Activated B cell treated with CpG ODN at 0.5 μM for 24 hours (primary cell): Measurements from ENCODE around the gene CYP1A1. TPM values are rescaled to one million over a fixed set of nuclear protein-coding genes. Genes with fewer than 3 reads are reported as not detected.
"Not testable (repeated sequence)": the region's sequence is repeated elsewhere in the genome, so short reads cannot be mapped to it uniquely, and the experiment has no call there.

ENCODE experiments used
- ATAC-seq: fragments of 200-7000 bp; cut with Tn5 transposase; one replicate; pipeline ENCODE4 v1.10.0; 2021; ENCODE audit warnings: low read depth, mild to moderate bottlenecking, moderate library complexity
- CTCF ChIA-PET: fragments of 350-600 bp; sonication (Branson Sonifier 250); formaldehyde crosslinking; loops from one replicate; lab custom pipeline; 2021; ENCODE audit warnings: antibody characterized with exemption; lab: Charles Lee
- POLR2A ChIA-PET: fragments of 350-600 bp; sonication (Branson Sonifier 250); formaldehyde crosslinking; loops from one replicate; lab custom pipeline; 2021; ENCODE audit warnings: antibody characterized with exemption; lab: Charles Lee
- DNase-seq: peaks from one replicate; pipeline ENCODE4 v3.0.0; 2022
- H3K27ac Mint-ChIP-seq: one replicate; pipeline ENCODE4 v1.8.0; 2020; ENCODE audit warnings: mixed read lengths
- H3K27me3 Mint-ChIP-seq: one replicate; pipeline ENCODE4 v1.8.0; 2021; ENCODE audit warnings: mixed read lengths
- H3K36me3 Mint-ChIP-seq: one replicate; pipeline ENCODE4 v1.8.0; 2021; ENCODE audit warnings: low read depth, mixed read lengths
- H3K4me1 Mint-ChIP-seq: one replicate; pipeline ENCODE4 v1.8.0; 2021; ENCODE audit warnings: mixed read lengths
- H3K4me3 Mint-ChIP-seq: one replicate; pipeline ENCODE4 v1.8.0; 2020; ENCODE audit warnings: mild to moderate bottlenecking, mixed read lengths
- H3K9me3 Mint-ChIP-seq: one replicate; pipeline ENCODE4 v1.8.0; 2020; ENCODE audit warnings: mixed read lengths
- CTCF ChIP-seq: fragments of 200-600 bp; IDR thresholded peaks from one replicate; pipeline ENCODE4 v1.8.0; 2022; ENCODE audit warnings: antibody characterized with exemption, mild to moderate bottlenecking
- intact Hi-C: fragments of 100-400 bp; cut with micrococcal nuclease; formaldehyde crosslinking; loops from one replicate; pipeline ENCODE4 v1.15.1; 2024
- total RNA-seq: library from RNA; stranded (reverse); gene quantifications from 2 replicates; pipeline ENCODE4 v1.2.3, GENCODE V29; 2022

CYP1A1 gene
- total RNA-seq, 1 donor from 2014 or later = 0.49 TPM

GRCh38 chr15:74746389-74746788 is 21.1 kb upstream of the CYP1A1 start:
- H3K4me1 Mint-ChIP-seq = peaks cover 6% of the 10 kb centered on the region
- CTCF ChIA-PET = no interaction called here
- ATAC-seq (no peak), DNase-seq (no peak)
- no peak for TF ChIP-seq CTCF
- no peak overlapping the region for H3K4me3 Mint-ChIP-seq
- POLR2A ChIA-PET = no interaction called here
- H3K27ac Mint-ChIP-seq = no peak overlapping the region
- no peaks in the 10 kb centered on the region for H3K27me3 Mint-ChIP-seq
- intact Hi-C loops = no loop called here
- peaks cover 5% of the 10 kb centered on the region for H3K9me3 Mint-ChIP-seq
- no peaks in the 10 kb centered on the region for H3K36me3 Mint-ChIP-seq

- ATAC-seq (no peak), DNase-seq (no peak)
- Mint-ChIP-seq H3K27me3 (peaks cover 9% of the 10 kb centered on the region), H3K4me1 (peaks cover 11% of the 10 kb centered on the region), H3K36me3 (no peaks in the 10 kb centered on the region), H3K27ac (no peak overlapping the region), H3K4me3 (no peak overlapping the region), H3K9me3 (peaks cover 11% of the 10 kb centered on the region)
- TF ChIP-seq CTCF = no peak
- ChIA-PET CTCF (no interaction called here), POLR2A (no interaction called here)
- intact Hi-C loops = no loop called here
Observed at GRCh38 chr15:74742422-74742821, 17.1 kb upstream of the CYP1A1 start.

- H3K4me3 Mint-ChIP-seq, H3K36me3 Mint-ChIP-seq, H3K27ac Mint-ChIP-seq, CTCF ChIA-PET, POLR2A ChIA-PET, intact Hi-C loops, ATAC-seq, DNase-seq: not testable (repeated sequence)
- H3K4me1 Mint-ChIP-seq = peaks cover 11% of the 10 kb centered on the region
- H3K9me3 Mint-ChIP-seq = peaks cover 16% of the 10 kb centered on the region
- peaks cover 30% of the 10 kb centered on the region for H3K27me3 Mint-ChIP-seq
Observed at GRCh38 chr15:74738239-74738638, 12.9 kb upstream of the CYP1A1 start.

GRCh38 chr15:74735305-74735704 is 10.0 kb upstream of the CYP1A1 start:
- peaks cover 47% of the 10 kb centered on the region for H3K27me3 Mint-ChIP-seq
- H3K36me3 Mint-ChIP-seq = no peaks in the 10 kb centered on the region
- no peak for ATAC-seq
- H3K4me3 Mint-ChIP-seq = no peak overlapping the region
- ChIA-PET POLR2A (no interaction called here), CTCF (no interaction called here)
- peaks cover 5% of the 10 kb centered on the region for H3K4me1 Mint-ChIP-seq
- TF ChIP-seq CTCF = no peak
- intact Hi-C loops = no loop called here
- DNase-seq = no peak
- no peak overlapping the region for H3K27ac Mint-ChIP-seq
- H3K9me3 Mint-ChIP-seq = peaks cover 11% of the 10 kb centered on the region

- intact Hi-C loops = no loop called here
- peaks cover 52% of the 10 kb centered on the region for H3K27me3 Mint-ChIP-seq
- H3K4me1 Mint-ChIP-seq = peaks cover 3% of the 10 kb centered on the region
- H3K9me3 Mint-ChIP-seq = peaks cover 11% of the 10 kb centered on the region
- no peaks in the 10 kb centered on the region for H3K36me3 Mint-ChIP-seq
- no peak overlapping the region for H3K27ac Mint-ChIP-seq
- no peak for ATAC-seq
- no peak for DNase-seq
- ChIA-PET POLR2A (no interaction called here), CTCF (no interaction called here)
- TF ChIP-seq CTCF = no peak
- no peak overlapping the region for H3K4me3 Mint-ChIP-seq
Observed at GRCh38 chr15:74733269-74733668, 7.9 kb upstream of the CYP1A1 start.

GRCh38 chr15:74732846-74733245 is 7.5 kb upstream of the CYP1A1 start:
- no peak overlapping the region for H3K4me3 Mint-ChIP-seq
- no peak for TF ChIP-seq CTCF
- intact Hi-C loops = no loop called here
- no peaks in the 10 kb centered on the region for H3K36me3 Mint-ChIP-seq
- ChIA-PET POLR2A (no interaction called here), CTCF (no interaction called here)
- no peak overlapping the region for H3K27ac Mint-ChIP-seq
- H3K27me3 Mint-ChIP-seq = peaks cover 57% of the 10 kb centered on the region
- H3K4me1 Mint-ChIP-seq = no peaks in the 10 kb centered on the region
- H3K9me3 Mint-ChIP-seq = peaks cover 7% of the 10 kb centered on the region
- ATAC-seq = no peak
- no peak for DNase-seq
